Measurements from ENCODE around the gene GBP2.

The GBP2 gene

DNA sequence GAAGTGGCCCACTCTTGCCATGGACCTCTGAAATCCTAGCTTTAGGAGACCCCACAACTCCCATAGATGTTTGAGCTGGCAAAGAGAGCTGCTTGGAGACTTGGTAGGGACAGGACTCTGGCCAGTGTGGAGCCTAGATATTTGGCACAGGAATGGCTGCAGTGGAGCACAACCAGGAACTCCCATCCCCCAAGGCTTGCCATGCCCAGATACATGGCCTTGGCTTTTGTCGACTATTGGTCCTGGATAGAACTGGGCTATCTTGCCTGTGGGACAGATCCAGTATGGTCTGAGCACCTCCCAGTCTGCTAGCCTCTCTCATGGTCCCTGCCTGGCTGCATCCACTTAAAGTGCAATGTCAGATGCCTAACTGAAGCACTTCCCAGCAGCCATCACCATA is 7.8 kb upstream of the GBP2 start (continued):
- TF ChIP-seq ZBTB20 (tag by site-specific recombination; IDR thresholded peaks at IDR 0.05) = no peak

GRCh38 chr1:89130716-89131115 is 4.8 kb upstream of the GBP2 start:
- TF ChIP-seq ZNF404 (tag by site-specific recombination; IDR thresholded peaks at IDR 0.05) (no peak), IKZF3 (tag by site-specific recombination; IDR thresholded peaks at IDR 0.05) (no peak), ZNF830 (tag by site-specific recombination; IDR thresholded peaks at IDR 0.05; ENCODE audit: low read depth) (no peak), ZBTB10 (tag by site-specific recombination; IDR thresholded peaks at IDR 0.05) (no peak), ZNF202 (tag by site-specific recombination; IDR thresholded peaks at IDR 0.05; ENCODE audit: borderline replicate concordance) (no peak), ZNF701 (tag by site-specific recombination; IDR thresholded peaks at IDR 0.05) (no peak), ZNF776 (tag by site-specific recombination; IDR thresholded peaks at IDR 0.05; ENCODE audit: borderline replicate concordance) (no peak), ZNF366 (tag by site-specific recombination; conservative IDR thresholded peaks at IDR 0.05) (no peak), ZNF76 (tag by site-specific recombination; IDR thresholded peaks at IDR 0.05; ENCODE audit: borderline replicate concordance, low read depth) (no peak), ZNF37A (tag by site-specific recombination; IDR thresholded peaks at IDR 0.05) (no peak), ZSCAN23 (tag by site-specific recombination; IDR thresholded peaks at IDR 0.05) (no peak), REST (tag by site-specific recombination; IDR thresholded peaks at IDR 0.05) (no peak)
- no peaks in the 10 kb centered on the region for H3K36me3 ChIP-seq (ENCODE audit: control insufficient read depth in 2 of 2, insufficient read depth in 1 of 2, low read length in 2 of 2)
- H3K4me3 ChIP-seq (ENCODE audit: low read depth, low read length) = no peak overlapping the region
- H3K4me1 ChIP-seq (ENCODE audit: control insufficient read depth, insufficient read depth, low read length) = no peaks in the 10 kb centered on the region
- CTCF ChIA-PET = no interaction called here
- H3K27ac ChIP-seq (ENCODE audit: extremely low read depth, low read depth, low read length) = no peak overlapping the region
- no peaks in the 10 kb centered on the region for H3K9me3 ChIP-seq (ENCODE audit: control insufficient read depth, insufficient read depth, low read depth, low read length)
- POLR2A ChIA-PET = no interaction called here

GRCh38 chr1:89129911-89130310 is 4.0 kb upstream of the GBP2 start:
- CTCF ChIA-PET = no interaction called here
- H3K9me3 ChIP-seq (ENCODE audit: control insufficient read depth, insufficient read depth, low read depth, low read length) = no peaks in the 10 kb centered on the region
- no peaks in the 10 kb centered on the region for H3K36me3 ChIP-seq (ENCODE audit: control insufficient read depth in 2 of 2, insufficient read depth in 1 of 2, low read length in 2 of 2)
- H3K4me1 ChIP-seq (ENCODE audit: control insufficient read depth, insufficient read depth, low read length) = no peaks in the 10 kb centered on the region
- no peak overlapping the region for H3K4me3 ChIP-seq (ENCODE audit: low read depth, low read length)
- no peak overlapping the region for H3K27ac ChIP-seq (ENCODE audit: extremely low read depth, low read depth, low read length)
- POLR2A ChIA-PET = no interaction called here
- no peak for TF ChIP-seq SALL2 (tag by site-specific recombination; IDR thresholded peaks at IDR 0.05; ENCODE audit: borderline replicate concordance)
- no peak for TF ChIP-seq GLI4 (tag by site-specific recombination; IDR thresholded peaks at IDR 0.05)
- no peak for TF ChIP-seq ZNF600 (tag by site-specific recombination; IDR thresholded peaks at IDR 0.05)
- no peak for TF ChIP-seq ZNF266 (tag by site-specific recombination; IDR thresholded peaks at IDR 0.05; ENCODE audit: low read depth)
- no peak for TF ChIP-seq ZNF324 (tag by site-specific recombination; IDR thresholded peaks at IDR 0.05)
- no peak for TF ChIP-seq ZNF571 (tag by site-specific recombination; IDR thresholded peaks at IDR 0.05)
- no peak for TF ChIP-seq ZNF423 (tag by site-specific recombination; IDR thresholded peaks at IDR 0.05)
- TF ChIP-seq, protein P1, sequence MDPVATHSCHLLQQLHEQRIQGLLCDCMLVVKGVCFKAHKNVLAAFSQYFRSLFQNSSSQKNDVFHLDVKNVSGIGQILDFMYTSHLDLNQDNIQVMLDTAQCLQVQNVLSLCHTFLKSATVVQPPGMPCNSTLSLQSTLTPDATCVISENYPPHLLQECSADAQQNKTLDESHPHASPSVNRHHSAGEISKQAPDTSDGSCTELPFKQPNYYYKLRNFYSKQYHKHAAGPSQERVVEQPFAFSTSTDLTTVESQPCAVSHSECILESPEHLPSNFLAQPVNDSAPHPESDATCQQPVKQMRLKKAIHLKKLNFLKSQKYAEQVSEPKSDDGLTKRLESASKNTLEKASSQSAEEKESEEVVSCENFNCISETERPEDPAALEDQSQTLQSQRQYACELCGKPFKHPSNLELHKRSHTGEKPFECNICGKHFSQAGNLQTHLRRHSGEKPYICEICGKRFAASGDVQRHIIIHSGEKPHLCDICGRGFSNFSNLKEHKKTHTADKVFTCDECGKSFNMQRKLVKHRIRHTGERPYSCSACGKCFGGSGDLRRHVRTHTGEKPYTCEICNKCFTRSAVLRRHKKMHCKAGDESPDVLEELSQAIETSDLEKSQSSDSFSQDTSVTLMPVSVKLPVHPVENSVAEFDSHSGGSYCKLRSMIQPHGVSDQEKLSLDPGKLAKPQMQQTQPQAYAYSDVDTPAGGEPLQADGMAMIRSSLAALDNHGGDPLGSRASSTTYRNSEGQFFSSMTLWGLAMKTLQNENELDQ (tag by site-specific recombination; IDR thresholded peaks at IDR 0.05; ENCODE audit: low read depth) = no peak
- no peak for TF ChIP-seq ZNF184 (tag by site-specific recombination; IDR thresholded peaks at IDR 0.05)
- TF ChIP-seq ZNF132 (tag by site-specific recombination; IDR thresholded peaks at IDR 0.05; ENCODE audit: borderline replicate concordance) = no peak
- TF ChIP-seq ZNF624 (tag by site-specific recombination; IDR thresholded peaks at IDR 0.05) = no peak
- no peak for TF ChIP-seq ZSCAN16 (tag by site-specific recombination; IDR thresholded peaks at IDR 0.05)
- no peak for TF ChIP-seq ZNF658 (tag by site-specific recombination; IDR thresholded peaks at IDR 0.05)
